Fibroblast of pulmonary artery (primary cell): Measurements from ENCODE around the gene MPC1.

ENCODE experiments used
- DNase-seq: peaks from one replicate; pipeline ENCODE4 v3.0.0-alpha.2; 2010; ENCODE audit warnings: low read depth
- H3K4me3 ChIP-seq: replicated peaks from 2 replicates; pipeline ENCODE4 v1.5.1; 2011; ENCODE audit warnings: low read depth, mild to moderate bottlenecking, control low read depth, low read length, moderate library complexity
- TF ChIP-seq, protein P1 (sequence below): IDR thresholded peaks from 2 replicates; pipeline ENCODE4 v1.5.1; 2011; ENCODE audit warnings: mild to moderate bottlenecking, control low read depth, low read length, inconsistent platforms; ENCODE audit errors: missing control alignments

Gene MPC1

DNA sequence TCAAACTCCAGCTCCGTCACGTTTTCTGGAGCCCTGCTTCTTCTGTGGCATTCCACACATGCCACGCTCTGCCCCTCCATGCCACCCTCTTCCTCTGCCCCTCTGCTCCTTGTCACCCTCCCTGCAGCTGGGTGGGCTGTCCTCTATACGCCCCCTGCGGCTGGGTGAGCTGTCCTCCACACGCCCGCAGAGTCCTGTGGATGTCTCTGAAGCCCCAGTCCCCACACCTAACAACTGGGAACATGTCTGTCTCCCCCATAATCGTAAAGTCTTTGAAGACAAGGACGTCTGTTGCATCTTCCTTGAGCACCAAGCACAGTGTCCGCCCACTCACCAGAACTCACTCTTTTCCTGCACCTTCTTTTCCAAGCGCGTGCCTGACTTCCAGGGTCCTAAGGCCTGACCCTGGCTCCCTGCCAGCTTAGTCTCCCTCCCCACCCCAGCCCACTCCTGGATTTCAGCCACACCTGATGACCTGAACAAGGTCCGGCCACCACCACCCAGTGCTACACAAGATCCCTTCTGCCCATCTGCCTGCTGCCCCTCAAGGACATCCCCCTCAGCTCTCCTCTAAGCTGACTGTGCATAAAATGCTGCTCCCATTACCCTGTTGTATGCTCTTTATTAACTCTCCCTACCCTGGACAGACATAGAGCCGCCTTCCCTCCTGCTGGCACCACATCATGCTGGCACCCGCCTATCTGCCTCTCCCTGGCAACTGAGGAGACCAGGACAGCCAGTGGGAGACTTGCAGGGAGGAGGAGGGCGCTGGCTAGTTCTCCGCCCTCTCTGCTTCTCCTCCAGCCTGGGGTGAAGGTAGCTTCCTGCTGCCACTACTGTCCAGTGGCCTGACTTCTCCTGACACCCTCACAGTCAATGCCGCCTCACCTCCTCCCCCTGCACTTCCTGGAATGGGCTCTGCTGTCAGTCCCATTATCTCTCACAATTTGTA, 63.8 kb downstream of the MPC1 start:
- no peak for DNase-seq
- TF ChIP-seq, protein P1, sequence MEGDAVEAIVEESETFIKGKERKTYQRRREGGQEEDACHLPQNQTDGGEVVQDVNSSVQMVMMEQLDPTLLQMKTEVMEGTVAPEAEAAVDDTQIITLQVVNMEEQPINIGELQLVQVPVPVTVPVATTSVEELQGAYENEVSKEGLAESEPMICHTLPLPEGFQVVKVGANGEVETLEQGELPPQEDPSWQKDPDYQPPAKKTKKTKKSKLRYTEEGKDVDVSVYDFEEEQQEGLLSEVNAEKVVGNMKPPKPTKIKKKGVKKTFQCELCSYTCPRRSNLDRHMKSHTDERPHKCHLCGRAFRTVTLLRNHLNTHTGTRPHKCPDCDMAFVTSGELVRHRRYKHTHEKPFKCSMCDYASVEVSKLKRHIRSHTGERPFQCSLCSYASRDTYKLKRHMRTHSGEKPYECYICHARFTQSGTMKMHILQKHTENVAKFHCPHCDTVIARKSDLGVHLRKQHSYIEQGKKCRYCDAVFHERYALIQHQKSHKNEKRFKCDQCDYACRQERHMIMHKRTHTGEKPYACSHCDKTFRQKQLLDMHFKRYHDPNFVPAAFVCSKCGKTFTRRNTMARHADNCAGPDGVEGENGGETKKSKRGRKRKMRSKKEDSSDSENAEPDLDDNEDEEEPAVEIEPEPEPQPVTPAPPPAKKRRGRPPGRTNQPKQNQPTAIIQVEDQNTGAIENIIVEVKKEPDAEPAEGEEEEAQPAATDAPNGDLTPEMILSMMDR, result no peak
- no peak overlapping the region for H3K4me3 ChIP-seq

DNA sequence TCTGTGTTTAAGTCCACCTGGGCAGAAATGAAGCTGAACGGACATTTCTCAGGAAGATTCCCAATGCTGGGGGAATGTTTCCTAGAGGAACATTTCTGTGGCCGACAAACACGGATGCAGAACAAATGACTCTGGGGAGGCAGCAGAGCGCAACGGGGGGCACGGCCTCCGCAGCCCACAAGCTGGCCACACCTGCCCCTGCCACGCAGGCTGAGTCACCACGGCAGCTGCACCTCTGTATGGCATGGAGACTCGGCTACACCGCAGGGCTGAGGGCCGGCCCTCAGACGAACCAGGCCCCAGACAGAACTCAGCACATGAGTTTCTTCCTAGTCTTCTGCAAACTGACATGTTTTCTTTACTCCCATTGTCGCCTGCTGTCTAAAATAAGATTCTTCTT, 64.5 kb downstream of the MPC1 start:
- no peak for DNase-seq
- no peak overlapping the region for H3K4me3 ChIP-seq
- TF ChIP-seq, protein P1, result no peak

DNA sequence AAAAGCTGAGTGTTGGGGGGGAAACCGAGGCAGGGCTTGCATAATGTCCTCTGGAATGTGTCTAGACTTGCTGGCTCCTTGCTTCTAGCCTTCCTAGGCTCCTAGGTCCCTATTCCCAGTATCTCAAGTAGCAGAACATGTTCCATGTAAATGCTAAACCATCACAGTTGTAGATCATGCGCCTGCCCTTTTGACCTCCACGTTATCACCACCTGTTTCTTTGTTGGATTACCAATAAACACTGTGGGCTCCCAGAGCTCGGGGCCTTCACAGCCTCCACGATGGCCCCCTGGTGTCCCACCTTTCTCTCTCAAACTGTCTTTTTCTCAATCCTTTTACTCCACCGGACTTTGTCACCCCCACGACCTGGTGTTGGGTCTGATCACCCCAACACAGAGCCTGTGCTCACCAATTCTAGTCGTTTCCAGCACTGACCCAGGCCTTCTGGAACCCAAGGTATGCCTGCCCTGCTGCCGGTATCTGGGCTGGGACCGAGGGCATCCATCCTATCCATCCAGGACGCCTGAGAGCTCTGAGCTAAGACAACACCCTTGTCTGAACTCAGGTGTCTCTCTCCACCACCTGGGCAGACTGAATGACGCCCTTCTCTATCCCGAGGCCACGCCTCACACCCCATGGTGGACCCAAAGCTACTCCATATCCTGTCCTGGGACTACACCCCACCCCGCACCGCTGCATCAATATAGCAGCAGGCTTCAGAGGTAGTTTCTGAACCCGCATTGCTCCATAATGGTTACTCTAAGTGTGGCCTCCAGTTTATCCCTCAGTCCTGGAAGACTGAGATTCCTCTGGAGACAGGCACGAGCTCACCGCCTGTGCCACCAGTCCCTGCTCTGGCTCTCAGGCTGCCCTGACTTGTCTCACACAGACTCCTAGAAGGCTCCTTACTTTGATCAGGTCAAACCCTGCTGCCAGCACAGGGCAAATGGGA, 65.2 kb downstream of the MPC1 start:
- DNase-seq, result no peak
- no peak overlapping the region for H3K4me3 ChIP-seq
- TF ChIP-seq, protein P1, result no peak

DNA sequence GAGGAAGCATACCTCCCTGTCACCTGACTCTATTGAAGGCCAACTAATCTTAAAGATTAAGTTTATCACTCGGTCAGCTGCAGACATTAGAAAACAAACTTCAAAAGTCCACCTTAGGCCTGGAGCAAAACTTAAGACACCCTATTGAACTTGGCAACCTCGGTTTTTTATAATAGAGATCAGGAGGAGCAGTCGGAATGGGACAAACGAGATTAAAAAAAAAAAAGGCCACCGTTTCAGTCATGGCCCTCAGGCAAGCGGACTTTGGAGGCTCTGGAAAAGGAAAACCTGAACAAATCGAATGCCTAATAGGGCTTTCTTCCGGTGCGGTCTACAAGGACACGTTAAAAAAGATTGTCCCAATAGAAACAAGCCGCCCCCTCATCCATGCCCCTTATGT, 67.3 kb downstream of the MPC1 start:
- H3K4me3 ChIP-seq, result no peak overlapping the region
- DNase-seq, result no peak
- TF ChIP-seq, protein P1, result no peak
